Measurements from ENCODE around the gene HLTF. TPM values are rescaled to one million over a fixed set of nuclear protein-coding genes. Genes with fewer than 3 reads are reported as not detected.

Gene HLTF
- total RNA-seq, 1 donor from 2014 or later, result 42.8 TPM

GRCh38 chr3:148981273-148981672 lies 105.1 kb downstream of the HLTF start:
- Mint-ChIP-seq H3K4me1 (ENCODE audit: low read depth) (no peaks in the 10 kb centered on the region), H3K36me3 (ENCODE audit: insufficient read depth) (no peaks in the 10 kb centered on the region), H3K27me3 (peaks cover 11% of the 10 kb centered on the region), H3K9me3 (ENCODE audit: low read depth) (peaks cover 8% of the 10 kb centered on the region), H3K4me3 (ENCODE audit: low read depth) (no peak overlapping the region), H3K27ac (no peak overlapping the region)
- DNase-seq (ENCODE audit: low spot score, unreplicated experiment), result no peak
- TF ChIP-seq CTCF (IDR thresholded peaks at IDR 0.05; ENCODE audit: unreplicated experiment), result no peak

Other genes starting within 250 kb of the HLTF start
- gene CPA3, start 221.2 kb downstream of the HLTF start, total RNA-seq, result not detected in 2 replicates
- gene GYG1, start 95.0 kb downstream of the HLTF start, total RNA-seq, result 26.0 and 27.3 TPM in 2 replicates
- 24.1 and 26.2 TPM in 2 replicates for gene HPS3, start 43.1 kb upstream of the HLTF start, total RNA-seq
- gene CP, start 135.3 kb upstream of the HLTF start, total RNA-seq, result 0.93 and 1.0 TPM in 2 replicates
- 0.36 TPM in 1 of 2 replicates, not detected in the other for gene TM4SF18, start 247.1 kb upstream of the HLTF start, total RNA-seq

Data from progenitor cell of endocrine pancreas (in vitro differentiated cells).